A673 (cell line): Measurements from ENCODE around the gene INPP4B.

ENCODE experiments used
- EZH2 ChIP-seq: fragments of 200-600 bp; sonication (generic); IDR thresholded peaks from 2 replicates; pipeline ENCODE4 v1.6.1; 2017; ENCODE audit warnings: borderline replicate concordance, low read depth, mild to moderate bottlenecking, mixed read lengths, antibody characterized with exemption, low read length; ENCODE audit not compliant: poor library complexity, severe bottlenecking
- TF ChIP-seq, protein P1 (sequence below): fragments of 300-800, 200-600 bp; sonication (generic); conservative IDR thresholded peaks from 2 replicates; pipeline ENCODE4 v1.5.1; 2017; ENCODE audit warnings: low read depth, mild to moderate bottlenecking, antibody characterized with exemption, low read length, moderate library complexity, mixed read lengths

DNA sequence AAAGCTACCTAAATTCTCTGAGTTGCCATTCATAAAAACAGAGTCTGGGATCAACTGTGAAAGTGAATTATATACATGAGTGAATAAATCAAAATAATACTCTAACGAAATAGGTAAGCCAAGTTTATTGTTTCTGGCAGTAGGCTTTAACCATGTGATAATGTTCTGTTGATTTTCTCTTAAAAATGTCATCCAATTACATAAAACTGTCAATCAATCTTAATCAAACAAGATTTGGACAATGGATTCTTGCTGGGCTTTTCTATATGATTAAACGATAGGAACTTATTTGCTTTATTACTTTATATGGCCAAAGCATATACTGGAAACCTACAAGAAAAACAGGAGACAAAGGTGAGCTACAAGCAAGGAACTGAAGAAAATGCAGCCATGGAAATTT is 148.8 kb downstream of the INPP4B start:
- TF ChIP-seq, protein P1, sequence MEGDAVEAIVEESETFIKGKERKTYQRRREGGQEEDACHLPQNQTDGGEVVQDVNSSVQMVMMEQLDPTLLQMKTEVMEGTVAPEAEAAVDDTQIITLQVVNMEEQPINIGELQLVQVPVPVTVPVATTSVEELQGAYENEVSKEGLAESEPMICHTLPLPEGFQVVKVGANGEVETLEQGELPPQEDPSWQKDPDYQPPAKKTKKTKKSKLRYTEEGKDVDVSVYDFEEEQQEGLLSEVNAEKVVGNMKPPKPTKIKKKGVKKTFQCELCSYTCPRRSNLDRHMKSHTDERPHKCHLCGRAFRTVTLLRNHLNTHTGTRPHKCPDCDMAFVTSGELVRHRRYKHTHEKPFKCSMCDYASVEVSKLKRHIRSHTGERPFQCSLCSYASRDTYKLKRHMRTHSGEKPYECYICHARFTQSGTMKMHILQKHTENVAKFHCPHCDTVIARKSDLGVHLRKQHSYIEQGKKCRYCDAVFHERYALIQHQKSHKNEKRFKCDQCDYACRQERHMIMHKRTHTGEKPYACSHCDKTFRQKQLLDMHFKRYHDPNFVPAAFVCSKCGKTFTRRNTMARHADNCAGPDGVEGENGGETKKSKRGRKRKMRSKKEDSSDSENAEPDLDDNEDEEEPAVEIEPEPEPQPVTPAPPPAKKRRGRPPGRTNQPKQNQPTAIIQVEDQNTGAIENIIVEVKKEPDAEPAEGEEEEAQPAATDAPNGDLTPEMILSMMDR, result no peak
- TF ChIP-seq EZH2, result no peak
